IMR-90 (cell line): ENCODE measurements around the gene PXT1. TPM values are rescaled to one million over a fixed set of nuclear protein-coding genes. Genes with fewer than 3 reads are reported as not detected.

Source experiments
- ATAC-seq: fragments of 200-7000 bp; cut with Tn5 transposase; 2 replicates; pipeline ENCODE4 v1.9.1; 2020; ENCODE audit warnings: low read depth, mild to moderate bottlenecking, moderate library complexity
- BruUV-seq: library from RNA; stranded (reverse); fragments of 400-500 nt; replicated peaks from 2 replicates; lab custom pipeline; 2021; lab: Mats Ljungman, UMichigan
- CTCF ChIA-PET: fragments of 300-600 bp; formaldehyde crosslinking; extraction: SDS; loops from one replicate; lab custom pipeline; 2021; ENCODE audit warnings: antibody characterized with exemption; lab: Yijun Ruan, JAX
- POLR2A ChIA-PET: fragments of 300-600 bp; sonication (Branson Sonifier 250); formaldehyde crosslinking; loops from one replicate; lab custom pipeline; 2022; ENCODE audit warnings: antibody characterized with exemption; ENCODE audit not compliant: unreplicated experiment; lab: Charles Lee
- DNase-seq: peaks from one replicate; pipeline ENCODE4 v3.0.0; 2013
- H2AFZ ChIP-seq: replicated peaks from 2 replicates; pipeline ENCODE3; 2013; ENCODE audit warnings: low read length, mild to moderate bottlenecking; ENCODE audit not compliant: poor library complexity
- H2AK5ac ChIP-seq: 2 replicates; pipeline ENCODE4 v1.6.1; 2013; ENCODE audit warnings: low read depth, low read length, inconsistent platforms
- H2AK9ac ChIP-seq: replicated peaks from 2 replicates; pipeline ENCODE3; 2013; ENCODE audit warnings: mild to moderate bottlenecking, low read depth, low read length, moderate library complexity; ENCODE audit not compliant: poor library complexity
- H2BK120ac ChIP-seq: 2 replicates; pipeline ENCODE4 v1.6.1; 2013; ENCODE audit warnings: low read depth, low read length, inconsistent platforms
- H2BK15ac ChIP-seq: 3 replicates; pipeline ENCODE4 v1.6.1; 2013; ENCODE audit warnings: low read depth, low read length, inconsistent platforms
- H2BK20ac ChIP-seq: 2 replicates; pipeline ENCODE4 v1.6.1; 2013; ENCODE audit warnings: low read depth, mild to moderate bottlenecking, inconsistent platforms, low read length, moderate library complexity
- H2BK5ac ChIP-seq: 2 replicates; pipeline ENCODE4 v1.6.1; 2013; ENCODE audit warnings: mild to moderate bottlenecking, low read depth, low read length, inconsistent platforms; ENCODE audit not compliant: poor library complexity, severe bottlenecking
- H3K14ac ChIP-seq: replicated peaks from 2 replicates; pipeline ENCODE4 v1.6.1; 2013; ENCODE audit warnings: low read depth, low read length, inconsistent platforms
- H3K18ac ChIP-seq: 2 replicates; pipeline ENCODE4 v1.6.1; 2013; ENCODE audit warnings: low read depth, low read length, control low read depth
- H3K23ac ChIP-seq: 2 replicates; pipeline ENCODE4 v1.6.1; 2013; ENCODE audit warnings: low read depth, low read length, inconsistent platforms
- H3K27ac ChIP-seq: 2 replicates; pipeline ENCODE4 v1.5.1; 2013; ENCODE audit warnings: mild to moderate bottlenecking, control low read depth, low read length; ENCODE audit not compliant: insufficient read depth
- H3K27me3 ChIP-seq: 2 replicates; pipeline ENCODE4 v1.6.1; 2013; ENCODE audit warnings: low read length; ENCODE audit not compliant: control insufficient read depth, insufficient read depth
- H3K36me3 ChIP-seq: 2 replicates; pipeline ENCODE4 v1.6.1; 2013; ENCODE audit warnings: low read length, mixed read lengths; ENCODE audit not compliant: control insufficient read depth, insufficient read depth
- H3K4ac ChIP-seq: 2 replicates; pipeline ENCODE4 v1.6.1; 2013; ENCODE audit warnings: low read depth, low read length, inconsistent platforms
- H3K4me1 ChIP-seq: 2 replicates; pipeline ENCODE4 v1.6.1; 2013; ENCODE audit warnings: low read length, mixed read lengths; ENCODE audit not compliant: control insufficient read depth, insufficient read depth
- H3K4me2 ChIP-seq: 2 replicates; pipeline ENCODE4 v1.6.1; 2013; ENCODE audit warnings: low read depth, mild to moderate bottlenecking, control low read depth, low read length, moderate library complexity
- H3K4me3 ChIP-seq: 2 replicates; pipeline ENCODE4 v1.5.1; 2013; ENCODE audit warnings: low read depth, mild to moderate bottlenecking, control low read depth, low read length, moderate library complexity; ENCODE audit not compliant: insufficient read depth
- H3K56ac ChIP-seq: 2 replicates; pipeline ENCODE4 v1.6.1; 2013; ENCODE audit warnings: low read length, inconsistent platforms; ENCODE audit not compliant: insufficient read depth; ENCODE audit errors: extremely low read depth
- H3K79me1 ChIP-seq, 2 experiments: 2 replicates each; pipeline ENCODE4 v1.6.1; 2013; ENCODE audit warnings: low read length in 2 of 2, inconsistent platforms in 1 of 2, low read depth in 1 of 2
- H3K9ac ChIP-seq: 2 replicates; pipeline ENCODE4 v1.6.1; 2013; ENCODE audit warnings: low read depth, low read length, control low read depth
- H3K9me1 ChIP-seq: 2 replicates; pipeline ENCODE4 v1.6.1; 2013; ENCODE audit warnings: low read length, inconsistent platforms; ENCODE audit not compliant: insufficient read depth
- H3K9me3 ChIP-seq: 2 replicates; pipeline ENCODE4 v1.6.1; 2013; ENCODE audit warnings: low read length; ENCODE audit not compliant: control insufficient read depth, insufficient read depth
- H4K20me1 ChIP-seq: 2 replicates; pipeline ENCODE4 v1.6.1; 2013; ENCODE audit warnings: low read length, inconsistent platforms; ENCODE audit not compliant: insufficient read depth
- H4K5ac ChIP-seq: 2 replicates; pipeline ENCODE4 v1.6.1; 2013; ENCODE audit warnings: mild to moderate bottlenecking, low read depth, low read length, control low read depth
- H4K8ac ChIP-seq, 2 experiments: 2 replicates each; pipeline ENCODE4 v1.6.1; 2013; ENCODE audit warnings: low read depth in 2 of 2, low read length in 2 of 2, control low read depth in 1 of 2, inconsistent platforms in 1 of 2
- H4K91ac ChIP-seq: 2 replicates; pipeline ENCODE4 v1.6.1; 2013; ENCODE audit warnings: low read depth, low read length, inconsistent platforms; ENCODE audit not compliant: insufficient read depth
- MAZ ChIP-seq: IDR thresholded peaks from 2 replicates; pipeline ENCODE4 v1.6.1; 2012; ENCODE audit warnings: low read depth, mild to moderate bottlenecking, low read length, improper control_type of control experiment, moderate library complexity, borderline replicate concordance
- RAD21 ChIP-seq: IDR thresholded peaks from 2 replicates; pipeline ENCODE4 v1.6.1; 2012; ENCODE audit warnings: low read length, improper control_type of control experiment
- RCOR1 ChIP-seq: IDR thresholded peaks from 2 replicates; pipeline ENCODE4 v1.6.1; 2012; ENCODE audit warnings: mild to moderate bottlenecking, low read length, improper control_type of control experiment; ENCODE audit not compliant: insufficient replicate concordance
- USF2 ChIP-seq: fragments of 150-350 bp; IDR thresholded peaks from 2 replicates; pipeline ENCODE4 v1.6.1; 2017; ENCODE audit warnings: mild to moderate bottlenecking, antibody characterized with exemption, low read length, low read depth
- WGBS, 2 experiments: methylation state at CpG; one replicate each; pipeline versions ENCODE4 v1.1.5 to v1.1.7; 2013; ENCODE audit warnings: missing lambda C conversion rate in 2 of 2; ENCODE audit not compliant: insufficient read length in 1 of 2; ENCODE audit errors: extremely low coverage in 2 of 2; 5-methylcytosine and 5-hydroxymethylcytosine counted together
- dilution Hi-C: fragments of 300-500 bp; cut with HindIII; formaldehyde crosslinking; loops from one replicate; pipeline ENCODE4 v1.14.3; 2018; ENCODE audit warnings: low sequenced_read_pairs; ENCODE audit not compliant: unreplicated experiment
- in situ Hi-C: fragments of 300-500 bp; cut with MboI; formaldehyde crosslinking; loops from 3 replicates; pipeline ENCODE4 v1.14.3; 2019; ENCODE audit warnings: low sequenced_read_pairs, inconsistent platforms, mixed read lengths
- intact Hi-C: fragments of 100-400 bp; cut with micrococcal nuclease; formaldehyde crosslinking; loops from 2 replicates; pipeline ENCODE4 v1.10.0; 2022
- polyA plus RNA-seq, 3 experiments: library from polyadenylated mRNA; depleted of rRNA; stranded (reverse); fragments of >200 nt; gene quantifications; 2 replicates each; pipeline ENCODE4 v1.2.3, GENCODE V29; 2012; ENCODE audit warnings: low replicate concordance in 1 of 3
- total RNA-seq: library from RNA; depleted of rRNA; stranded (reverse); fragments of >200 nt; gene quantifications from 2 replicates; pipeline ENCODE4 v1.2.3, GENCODE V29; 2012
- TF ChIP-seq, protein P1 (sequence below): fragments of 150-350 bp; IDR thresholded peaks from 2 replicates; pipeline ENCODE4 v1.6.1; 2016; ENCODE audit warnings: low read depth, mild to moderate bottlenecking, low read length, moderate library complexity, borderline replicate concordance
- TF ChIP-seq, protein P2 (sequence below): conservative IDR thresholded peaks from 2 replicates; pipeline ENCODE4 v1.5.1; 2012; ENCODE audit warnings: mild to moderate bottlenecking, low read depth, low read length, improper control_type of control experiment

PXT1 gene
- total and polyA plus RNA-seq, 2 of the 4 experiments (the other 2 are of a cell fraction), result not detected

DNA sequence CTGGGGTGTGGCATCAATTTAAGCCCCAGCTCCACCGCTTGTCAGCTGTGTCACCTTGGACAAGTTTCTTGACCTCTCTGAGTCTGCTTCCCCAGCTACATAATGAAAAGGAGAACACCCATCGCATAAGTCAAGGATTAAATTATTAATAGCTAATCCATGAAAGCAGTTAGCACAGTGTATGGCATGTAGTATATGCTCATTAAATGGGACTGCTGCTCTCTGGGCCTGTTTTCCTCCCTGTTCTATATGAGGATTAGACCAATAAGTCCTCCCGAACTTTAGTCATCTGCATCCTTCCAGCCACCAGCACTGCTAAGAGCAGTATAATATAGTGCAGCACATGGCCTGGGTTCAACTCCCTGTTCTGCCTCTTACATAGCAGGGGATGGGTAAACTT lies 74.9 kb downstream of the PXT1 start:
- ATAC-seq, result no peak
- dilution Hi-C loops, result no loop called here
- no peak overlapping the region for H3K9ac ChIP-seq

More for the DNA sequence above, 74.9 kb downstream of the PXT1 start:
- Histone ChIP-seq H2BK120ac (no peak overlapping the region), H4K5ac (no peak overlapping the region), H2AFZ (no peak overlapping the region), H3K18ac (no peak overlapping the region), H2BK15ac (no peak overlapping the region; the same call in 2 of the 3 replicates), H3K9me1 (0 out of 2 replicates have a peak, but pooled peaks cover 3% of the 10 kb centered on the region), H4K8ac (no peak overlapping the region), H2BK5ac (no peak overlapping the region), H3K9me3 (no peaks in the 10 kb centered on the region), H3K4me3 (no peak overlapping the region), H3K4ac (no peak overlapping the region; the same call in 1 of the 2 replicates), H3K79me1 (no peaks in the 10 kb centered on the region), H4K20me1 (no peaks in the 10 kb centered on the region), H3K56ac (no peak overlapping the region), H2AK9ac (no peak overlapping the region), H2AK5ac (no peak overlapping the region), H3K27ac (no peak overlapping the region), H3K4me2 (no peak overlapping the region), H3K4me1 (peaks cover 3% of the 10 kb centered on the region), H3K27me3 (peaks cover 11% of the 10 kb centered on the region), H3K14ac (no peak overlapping the region), H3K36me3 (no peaks in the 10 kb centered on the region), H2BK20ac (no peak overlapping the region), H4K91ac (no peak overlapping the region), H3K23ac (no peak overlapping the region)
- CTCF ChIA-PET, result interaction anchor here (1.1 kb wide), 1 partner anchor 65 kb away, joined by 3 read pairs; no protein-coding TSS in a partner anchor
- POLR2A ChIA-PET, result no interaction called here
- TF ChIP-seq, protein P1, sequence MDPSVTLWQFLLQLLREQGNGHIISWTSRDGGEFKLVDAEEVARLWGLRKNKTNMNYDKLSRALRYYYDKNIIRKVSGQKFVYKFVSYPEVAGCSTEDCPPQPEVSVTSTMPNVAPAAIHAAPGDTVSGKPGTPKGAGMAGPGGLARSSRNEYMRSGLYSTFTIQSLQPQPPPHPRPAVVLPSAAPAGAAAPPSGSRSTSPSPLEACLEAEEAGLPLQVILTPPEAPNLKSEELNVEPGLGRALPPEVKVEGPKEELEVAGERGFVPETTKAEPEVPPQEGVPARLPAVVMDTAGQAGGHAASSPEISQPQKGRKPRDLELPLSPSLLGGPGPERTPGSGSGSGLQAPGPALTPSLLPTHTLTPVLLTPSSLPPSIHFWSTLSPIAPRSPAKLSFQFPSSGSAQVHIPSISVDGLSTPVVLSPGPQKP, result no peak
- TF ChIP-seq RCOR1, result no peak
- no peak for TF ChIP-seq RAD21
- TF ChIP-seq USF2, result no peak
- TF ChIP-seq MAZ, result no peak
- TF ChIP-seq, protein P2, sequence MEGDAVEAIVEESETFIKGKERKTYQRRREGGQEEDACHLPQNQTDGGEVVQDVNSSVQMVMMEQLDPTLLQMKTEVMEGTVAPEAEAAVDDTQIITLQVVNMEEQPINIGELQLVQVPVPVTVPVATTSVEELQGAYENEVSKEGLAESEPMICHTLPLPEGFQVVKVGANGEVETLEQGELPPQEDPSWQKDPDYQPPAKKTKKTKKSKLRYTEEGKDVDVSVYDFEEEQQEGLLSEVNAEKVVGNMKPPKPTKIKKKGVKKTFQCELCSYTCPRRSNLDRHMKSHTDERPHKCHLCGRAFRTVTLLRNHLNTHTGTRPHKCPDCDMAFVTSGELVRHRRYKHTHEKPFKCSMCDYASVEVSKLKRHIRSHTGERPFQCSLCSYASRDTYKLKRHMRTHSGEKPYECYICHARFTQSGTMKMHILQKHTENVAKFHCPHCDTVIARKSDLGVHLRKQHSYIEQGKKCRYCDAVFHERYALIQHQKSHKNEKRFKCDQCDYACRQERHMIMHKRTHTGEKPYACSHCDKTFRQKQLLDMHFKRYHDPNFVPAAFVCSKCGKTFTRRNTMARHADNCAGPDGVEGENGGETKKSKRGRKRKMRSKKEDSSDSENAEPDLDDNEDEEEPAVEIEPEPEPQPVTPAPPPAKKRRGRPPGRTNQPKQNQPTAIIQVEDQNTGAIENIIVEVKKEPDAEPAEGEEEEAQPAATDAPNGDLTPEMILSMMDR, result no peak
- no peak for DNase-seq
- in situ Hi-C loops, result no loop called here
- intact Hi-C loops, result no loop called here
- no CpG with 5 or more reads among the region's 3 CpGs for WGBS, 2 experiments
- BruUV-seq, result no TSS peak
